NCI-H345 treated with DMSO at 0.1 percent for 48 hours (cell line): ENCODE data around the gene HNF1A.
A peak's percentile ranks its signal among the peaks of the same experiment; 100 is the strongest.
"Not testable (repeated sequence)": the region's sequence is repeated elsewhere in the genome, so short reads cannot be mapped to it uniquely, and the experiment has no call there.

ENCODE experiments used
- DNase-seq: peaks from one replicate; lab custom pipeline; 2025; ENCODE audit not compliant: unreplicated experiment; lab: John Stamatoyannopoulos, UW

HNF1A gene, protein sequence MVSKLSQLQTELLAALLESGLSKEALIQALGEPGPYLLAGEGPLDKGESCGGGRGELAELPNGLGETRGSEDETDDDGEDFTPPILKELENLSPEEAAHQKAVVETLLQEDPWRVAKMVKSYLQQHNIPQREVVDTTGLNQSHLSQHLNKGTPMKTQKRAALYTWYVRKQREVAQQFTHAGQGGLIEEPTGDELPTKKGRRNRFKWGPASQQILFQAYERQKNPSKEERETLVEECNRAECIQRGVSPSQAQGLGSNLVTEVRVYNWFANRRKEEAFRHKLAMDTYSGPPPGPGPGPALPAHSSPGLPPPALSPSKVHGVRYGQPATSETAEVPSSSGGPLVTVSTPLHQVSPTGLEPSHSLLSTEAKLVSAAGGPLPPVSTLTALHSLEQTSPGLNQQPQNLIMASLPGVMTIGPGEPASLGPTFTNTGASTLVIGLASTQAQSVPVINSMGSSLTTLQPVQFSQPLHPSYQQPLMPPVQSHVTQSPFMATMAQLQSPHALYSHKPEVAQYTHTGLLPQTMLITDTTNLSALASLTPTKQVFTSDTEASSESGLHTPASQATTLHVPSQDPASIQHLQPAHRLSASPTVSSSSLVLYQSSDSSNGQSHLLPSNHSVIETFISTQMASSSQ

DNA sequence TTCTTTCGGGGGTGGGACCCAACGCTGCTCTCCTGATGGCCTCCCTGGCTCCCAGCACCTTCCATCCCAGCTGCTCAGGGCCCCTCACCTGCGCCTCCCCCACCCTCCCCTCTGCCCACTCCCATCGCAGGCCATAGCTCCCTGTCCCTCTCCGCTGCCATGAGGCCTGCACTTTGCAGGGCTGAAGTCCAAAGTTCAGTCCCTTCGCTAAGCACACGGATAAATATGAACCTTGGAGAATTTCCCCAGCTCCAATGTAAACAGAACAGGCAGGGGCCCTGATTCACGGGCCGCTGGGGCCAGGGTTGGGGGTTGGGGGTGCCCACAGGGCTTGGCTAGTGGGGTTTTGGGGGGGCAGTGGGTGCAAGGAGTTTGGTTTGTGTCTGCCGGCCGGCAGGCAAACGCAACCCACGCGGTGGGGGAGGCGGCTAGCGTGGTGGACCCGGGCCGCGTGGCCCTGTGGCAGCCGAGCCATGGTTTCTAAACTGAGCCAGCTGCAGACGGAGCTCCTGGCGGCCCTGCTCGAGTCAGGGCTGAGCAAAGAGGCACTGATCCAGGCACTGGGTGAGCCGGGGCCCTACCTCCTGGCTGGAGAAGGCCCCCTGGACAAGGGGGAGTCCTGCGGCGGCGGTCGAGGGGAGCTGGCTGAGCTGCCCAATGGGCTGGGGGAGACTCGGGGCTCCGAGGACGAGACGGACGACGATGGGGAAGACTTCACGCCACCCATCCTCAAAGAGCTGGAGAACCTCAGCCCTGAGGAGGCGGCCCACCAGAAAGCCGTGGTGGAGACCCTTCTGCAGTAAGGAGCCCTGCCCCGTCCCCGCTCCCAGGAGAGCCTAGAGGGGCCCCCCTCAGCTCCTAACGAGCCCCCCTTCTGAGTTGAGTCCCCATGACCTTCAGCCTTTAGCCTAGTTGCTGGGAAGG lies at the start of gene HNF1A:
TSS of gene HNF1A (plus strand) at position 248 of the 924 bp plus-strand sequence. CDS start at position 474, 226 bp downstream.
- no peak for DNase-seq

DNA sequence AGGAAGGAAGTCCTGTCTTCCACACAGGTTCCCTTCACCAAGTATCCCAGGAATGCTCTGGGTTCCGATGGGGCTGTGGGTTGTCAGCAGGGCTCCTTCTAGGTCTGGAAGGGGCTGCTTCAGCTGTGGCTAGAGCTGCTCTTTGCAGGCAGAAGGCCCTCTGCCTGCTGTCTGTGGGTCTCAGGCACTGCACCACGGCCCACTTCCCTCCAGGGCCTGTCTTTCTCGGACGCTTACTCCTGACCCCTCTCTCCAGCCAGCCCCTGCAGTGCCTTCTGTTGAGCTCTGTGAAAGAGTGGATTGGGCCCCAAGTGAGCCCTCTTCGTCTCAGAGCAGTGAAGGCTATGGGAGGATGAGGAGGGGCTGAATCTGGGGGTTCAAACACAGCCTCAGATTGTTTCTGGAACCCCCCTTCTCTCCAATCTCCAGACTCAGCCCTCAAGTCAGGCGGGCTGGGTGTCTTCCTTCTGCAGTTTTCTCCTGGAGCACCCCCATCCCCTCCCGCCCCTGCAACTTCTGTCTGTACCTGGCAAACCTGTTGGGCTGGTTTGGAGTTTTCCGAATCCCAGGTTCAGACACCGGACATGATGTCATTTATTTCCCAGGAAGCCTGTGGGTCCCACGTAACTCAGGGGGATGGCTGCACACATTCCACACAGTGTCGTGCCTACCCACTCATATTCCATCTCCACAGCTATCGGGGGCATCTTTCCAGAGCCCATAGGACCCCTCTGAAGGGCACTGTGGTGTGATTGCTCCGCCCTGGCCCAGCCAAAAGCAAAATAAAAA lies 49.3 kb upstream of the HNF1A start:
- DNase-seq = no peak

DNA sequence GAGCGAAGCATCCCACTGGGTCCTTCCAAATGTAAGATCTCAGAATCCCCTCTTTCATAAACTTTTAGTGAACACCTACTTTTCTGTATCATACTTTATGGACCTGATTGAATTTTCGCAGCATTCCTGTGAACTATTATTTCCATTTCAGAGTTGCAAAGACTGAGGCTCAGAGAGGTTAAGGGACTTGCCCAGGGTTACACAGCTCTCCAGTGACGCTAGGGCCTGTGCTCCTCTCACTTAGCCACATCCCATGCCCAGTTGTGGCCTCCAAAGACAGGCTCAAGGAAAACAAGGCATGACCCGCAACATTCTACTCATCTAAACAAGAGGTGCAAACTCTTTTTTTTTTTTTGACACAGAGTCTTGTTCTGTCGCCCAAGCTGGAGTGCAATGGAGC lies 48.3 kb upstream of the HNF1A start:
- no peak for DNase-seq

DNA sequence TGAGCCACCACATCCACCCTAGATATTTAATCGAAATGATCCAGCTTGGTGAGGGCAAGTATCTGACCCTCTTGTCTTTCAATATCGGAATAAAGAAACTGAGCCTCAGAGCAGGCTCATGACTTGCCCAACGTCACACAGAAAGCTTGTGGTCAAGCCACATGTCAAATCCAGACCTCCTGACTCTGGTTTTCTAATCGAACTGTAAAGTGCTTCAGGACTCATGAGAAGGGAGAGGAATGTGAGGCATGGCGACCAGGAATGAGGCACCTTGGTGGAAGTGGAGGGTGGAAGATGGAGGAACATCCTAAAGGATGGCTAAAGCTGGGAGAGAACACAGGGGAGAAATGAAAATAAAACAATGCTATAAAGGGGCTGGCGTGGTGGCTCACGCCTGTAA lies 46.3 kb upstream of the HNF1A start:
- DNase-seq = no peak

DNA sequence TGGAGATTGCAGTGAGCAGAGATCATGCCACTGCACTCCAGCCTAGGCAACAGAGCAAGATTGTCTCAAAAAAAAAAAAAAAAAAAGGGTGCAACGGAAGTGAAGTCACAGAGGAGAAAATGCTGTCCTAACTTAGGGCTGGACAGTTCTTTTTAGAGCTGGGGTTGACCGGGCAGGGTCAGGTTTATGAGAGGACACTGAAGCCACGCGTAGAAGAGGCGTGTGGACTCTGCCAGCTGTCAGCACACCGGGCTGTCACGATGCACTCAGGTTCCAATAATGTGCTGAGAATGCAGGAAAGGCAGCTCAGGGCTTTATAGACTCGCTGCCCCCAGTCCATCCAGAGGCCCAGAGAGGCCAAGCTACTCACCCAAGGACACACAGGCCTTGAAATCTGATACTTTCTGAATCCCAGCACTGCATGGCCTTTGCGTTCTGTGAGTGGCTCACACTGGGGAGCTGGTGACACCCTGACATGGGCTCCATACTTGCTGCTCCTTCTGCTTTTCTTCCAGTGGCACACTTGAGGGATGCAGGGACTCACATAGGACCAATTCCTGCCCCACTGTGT lies 45.3 kb upstream of the HNF1A start:
- no peak for DNase-seq

DNA sequence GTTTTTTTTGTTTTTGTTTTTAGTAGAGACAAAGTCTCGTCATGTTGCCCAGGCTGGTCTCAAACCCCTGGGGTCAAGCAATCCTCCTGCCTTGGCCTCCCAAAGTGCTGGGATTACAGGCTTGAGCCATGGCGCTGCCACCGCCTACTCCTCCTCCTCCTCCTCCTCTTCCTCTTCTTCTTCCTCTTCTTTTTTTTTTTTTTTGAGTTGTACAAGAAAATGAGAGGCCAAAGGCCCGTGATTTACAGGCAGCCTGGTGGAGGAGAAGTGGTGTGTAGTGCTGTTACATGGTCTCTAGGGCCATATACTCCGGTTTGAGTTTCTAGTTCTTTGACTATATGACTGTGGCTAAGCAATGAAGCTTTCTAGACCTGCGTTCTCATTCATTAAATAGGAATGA lies 44.6 kb upstream of the HNF1A start:
- DNase-seq = no peak

DNA sequence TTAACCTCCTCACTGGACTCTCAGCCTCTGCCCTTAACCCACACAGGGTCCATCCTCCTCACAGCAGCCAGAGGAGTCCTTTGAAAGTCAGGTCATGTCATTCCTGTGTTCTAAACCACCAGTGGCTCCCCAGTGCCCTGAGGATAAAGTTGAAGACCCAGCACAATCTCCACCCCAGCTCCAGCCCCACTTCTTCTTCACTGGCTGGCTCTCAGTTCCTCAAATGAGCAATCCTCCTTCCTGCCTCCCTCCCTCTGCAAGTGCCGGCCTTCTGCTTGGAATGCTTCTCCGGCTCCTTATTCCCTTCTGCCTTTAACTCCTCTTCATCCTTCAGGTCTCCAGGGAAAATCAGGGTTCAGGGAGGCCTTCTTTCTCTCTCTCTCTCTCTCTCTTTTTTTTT lies 42.1 kb upstream of the HNF1A start:
- DNase-seq = no peak

DNA sequence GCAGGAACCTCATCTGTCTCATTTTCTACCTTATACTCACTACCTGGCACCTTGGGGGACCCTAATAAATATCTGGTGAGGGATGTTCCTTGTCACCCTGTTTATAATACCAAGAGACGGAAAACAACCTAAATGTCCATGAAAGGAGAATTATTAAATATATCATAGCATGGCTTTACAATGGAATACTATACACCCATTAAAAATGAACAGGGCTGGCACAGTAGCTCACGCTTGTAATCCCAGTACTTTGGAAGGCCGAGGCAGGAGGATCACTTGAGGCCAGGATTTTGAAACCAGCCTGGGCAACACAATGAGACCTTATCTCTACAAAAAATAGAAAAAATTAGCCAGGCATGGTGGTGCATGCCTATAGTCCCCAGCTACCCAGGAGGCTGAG lies 39.8 kb upstream of the HNF1A start:
- DNase-seq = no peak

DNA sequence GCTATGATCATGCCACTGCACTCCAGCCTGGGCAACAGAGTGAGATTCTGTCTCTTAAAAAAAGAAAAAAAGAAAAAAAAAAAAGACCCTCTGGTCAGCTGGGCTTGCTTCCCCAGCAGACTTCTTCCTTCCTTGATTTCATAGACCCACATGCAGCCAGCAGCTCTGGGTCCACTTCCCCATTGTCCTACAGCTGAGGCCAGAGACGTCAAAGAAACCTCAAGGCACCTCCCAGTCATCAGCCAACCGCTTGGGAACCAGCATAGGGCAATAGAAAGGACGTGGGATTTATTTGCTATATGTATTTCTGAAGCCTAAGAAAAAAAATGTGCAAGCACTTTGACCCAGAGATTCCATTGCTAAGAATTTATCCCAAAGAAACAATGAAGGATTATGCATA lies 38.8 kb upstream of the HNF1A start:
- DNase-seq = no peak

DNA sequence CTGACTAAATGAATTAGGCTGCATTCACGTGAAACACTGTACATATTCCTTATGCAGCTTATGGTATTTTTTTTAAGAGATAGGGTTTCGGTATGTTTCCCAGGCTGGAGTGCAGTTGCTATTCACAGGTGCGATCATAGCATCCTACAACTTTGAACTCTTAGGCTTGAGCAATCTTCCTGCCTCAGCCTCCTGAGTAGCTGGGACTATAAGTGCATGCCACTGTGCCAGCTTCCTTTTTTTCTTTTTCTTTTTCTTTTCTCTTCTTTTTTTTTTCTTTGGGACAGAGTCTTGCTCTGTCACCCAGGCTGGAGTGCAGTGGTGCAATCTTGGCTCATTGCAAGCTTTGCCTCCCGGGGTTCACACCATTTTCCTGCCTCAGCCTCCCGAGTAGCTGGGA lies 38.3 kb upstream of the HNF1A start:
- DNase-seq = no peak

DNA sequence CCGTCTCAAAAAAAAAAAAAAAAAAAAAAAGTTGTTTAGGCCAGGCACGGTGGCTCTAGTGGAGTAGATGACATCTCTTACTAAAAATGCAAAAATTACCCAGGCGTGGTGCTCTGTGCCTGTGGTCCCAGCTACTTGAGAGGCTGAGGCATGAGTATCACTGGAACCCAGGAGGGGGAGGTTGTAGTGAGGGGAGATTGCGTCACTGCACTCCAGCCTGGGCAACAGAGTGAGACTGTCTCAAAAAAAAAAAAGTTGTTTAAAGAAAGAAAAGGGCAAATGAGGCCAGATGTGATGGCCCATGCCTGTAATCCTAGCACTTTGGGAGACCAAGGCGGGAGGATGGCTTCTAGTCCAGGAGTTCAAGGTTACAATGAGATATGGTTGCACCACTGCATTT lies 37.5 kb upstream of the HNF1A start:
- no peak for DNase-seq

DNA sequence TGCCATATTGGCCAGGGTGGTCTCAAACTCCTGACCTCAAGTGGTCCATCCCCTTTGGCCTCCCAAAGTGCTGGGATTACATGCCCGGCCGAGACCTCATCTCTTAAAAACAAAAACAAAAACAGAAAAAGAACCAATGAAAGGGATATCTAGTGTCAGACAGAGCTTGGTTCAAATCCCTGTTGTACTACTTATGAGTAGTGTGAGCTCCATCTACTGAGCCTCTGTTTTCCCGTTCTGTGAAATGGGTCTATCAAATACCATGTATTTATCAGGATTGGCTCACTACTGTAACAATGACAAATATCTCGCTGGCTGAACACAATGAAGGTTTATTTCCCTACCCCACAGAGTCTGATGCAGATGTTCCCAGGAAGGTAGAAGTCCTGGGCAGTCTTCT lies 36.9 kb upstream of the HNF1A start:
- DNase-seq = no peak

DNA sequence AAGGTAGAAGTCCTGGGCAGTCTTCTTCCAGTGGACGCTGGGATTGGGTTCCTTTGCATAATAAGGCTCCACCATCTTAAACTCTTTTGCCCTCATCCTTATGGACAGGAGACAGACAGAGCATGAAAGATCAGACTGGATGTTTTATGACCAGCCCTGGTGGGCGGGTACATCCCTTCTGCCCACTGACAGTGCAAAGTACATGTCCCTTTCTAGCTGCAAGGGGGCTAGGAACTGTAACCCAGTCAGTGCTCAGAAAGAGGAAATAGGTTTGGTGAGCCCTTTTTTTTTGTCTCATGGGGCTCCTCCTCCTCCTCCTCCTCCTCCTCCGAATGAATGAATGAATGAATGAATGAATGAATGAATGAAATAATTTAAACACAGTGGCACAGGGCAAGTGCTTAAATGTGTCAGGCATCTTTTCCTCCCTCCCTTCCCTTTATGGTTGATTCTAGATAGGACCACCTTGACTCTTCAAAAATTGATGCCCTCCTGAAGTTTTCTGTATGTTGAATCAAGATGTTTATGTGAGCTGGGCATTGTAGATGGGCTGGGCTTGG lies 36.4 kb upstream of the HNF1A start:
- no peak for DNase-seq

DNA sequence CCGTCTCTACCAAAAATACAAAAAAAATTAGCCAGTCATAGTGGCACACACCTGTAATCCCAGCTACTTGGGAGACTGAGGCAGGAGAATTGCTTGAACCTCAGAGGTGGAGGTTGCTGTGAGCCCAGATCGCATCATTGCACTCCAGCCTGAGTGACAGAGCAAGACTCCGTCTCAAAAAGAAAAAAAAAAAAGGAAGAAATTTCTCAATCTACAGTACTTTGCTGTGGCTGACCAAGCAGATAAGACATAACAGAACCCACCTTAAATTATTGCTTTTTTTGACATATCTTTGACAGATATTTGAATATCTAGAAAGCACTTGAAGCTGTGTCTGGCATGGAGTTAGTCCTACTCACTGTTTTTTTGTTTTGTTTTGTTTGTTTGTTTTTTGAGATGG lies 34.9 kb upstream of the HNF1A start:
- no peak for DNase-seq

DNA sequence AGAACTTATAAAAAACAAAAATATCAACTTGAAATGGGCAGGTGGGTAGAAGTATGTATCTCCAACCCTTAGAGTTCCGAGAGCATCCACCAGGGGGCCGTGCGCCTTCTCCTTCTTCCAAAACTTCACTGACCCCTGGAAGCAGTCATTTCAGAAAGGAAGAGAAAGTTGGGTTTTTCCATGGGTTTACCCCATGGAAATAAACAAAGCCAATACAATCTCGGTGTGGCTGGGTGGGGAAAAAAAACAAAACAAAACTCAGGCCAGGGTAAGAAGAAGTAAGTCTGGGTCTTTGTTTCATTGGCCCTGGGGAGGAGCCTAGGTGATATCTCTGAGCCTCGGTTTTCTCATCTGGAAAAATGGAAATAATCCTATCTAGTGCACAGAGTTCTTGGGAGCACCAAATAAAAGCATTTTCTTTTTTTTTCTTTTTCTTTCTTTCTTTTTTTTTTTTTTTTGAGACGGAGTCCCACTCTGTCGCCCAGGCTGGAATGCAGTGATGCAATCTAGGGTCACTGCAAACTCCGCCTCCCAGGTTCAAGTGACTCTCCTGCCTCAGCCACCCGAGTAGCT lies 33.6 kb upstream of the HNF1A start:
- peak; percentile 8 for DNase-seq

DNA sequence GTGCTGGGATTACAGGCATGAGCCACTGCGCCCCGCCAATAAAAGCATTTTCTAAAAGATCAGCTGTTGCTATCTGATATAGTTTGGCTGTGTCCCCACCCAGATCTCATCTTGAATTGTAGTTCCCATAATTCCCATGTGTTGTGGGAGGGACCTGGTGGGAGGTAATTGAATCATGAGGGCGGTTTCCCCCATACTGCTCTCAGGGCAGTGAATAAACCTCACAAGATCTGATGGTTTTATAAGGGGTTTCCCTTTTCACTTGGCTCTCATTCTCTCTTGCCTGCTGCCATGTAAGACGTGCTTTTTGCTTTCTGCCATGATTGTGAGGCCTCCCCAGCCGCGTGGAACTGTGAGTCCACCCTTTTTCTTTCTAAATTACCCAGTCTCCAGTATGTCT lies 32.8 kb upstream of the HNF1A start:
- not testable (repeated sequence) for DNase-seq

DNA sequence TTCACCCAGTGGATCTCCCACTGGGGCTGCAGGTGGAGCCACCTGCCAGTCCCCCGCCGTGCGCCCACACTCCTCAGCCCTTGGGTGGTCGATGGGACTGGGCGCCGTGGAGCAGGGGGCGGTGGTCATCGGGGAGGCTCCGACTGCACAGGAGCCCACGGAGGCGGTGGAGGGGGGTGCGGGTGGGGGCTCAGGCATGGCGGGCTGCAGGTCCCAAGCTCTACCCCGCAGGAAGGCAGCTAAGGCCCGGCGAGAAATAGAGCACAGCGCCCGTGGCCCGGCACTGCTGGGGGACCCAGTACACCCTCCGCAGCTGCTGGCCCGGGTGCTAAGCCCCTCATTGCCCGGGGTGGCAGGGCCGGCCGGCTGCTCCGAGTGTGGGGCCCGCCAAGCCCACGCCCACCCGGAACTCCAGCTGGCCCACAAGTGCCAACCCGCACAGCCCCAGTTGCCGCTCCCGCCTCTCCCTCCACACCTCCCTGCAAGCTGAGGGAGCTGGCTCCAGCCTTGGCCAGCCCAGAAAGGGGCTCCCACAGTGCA lies 28.0 kb upstream of the HNF1A start:
- not testable (repeated sequence) for DNase-seq

DNA sequence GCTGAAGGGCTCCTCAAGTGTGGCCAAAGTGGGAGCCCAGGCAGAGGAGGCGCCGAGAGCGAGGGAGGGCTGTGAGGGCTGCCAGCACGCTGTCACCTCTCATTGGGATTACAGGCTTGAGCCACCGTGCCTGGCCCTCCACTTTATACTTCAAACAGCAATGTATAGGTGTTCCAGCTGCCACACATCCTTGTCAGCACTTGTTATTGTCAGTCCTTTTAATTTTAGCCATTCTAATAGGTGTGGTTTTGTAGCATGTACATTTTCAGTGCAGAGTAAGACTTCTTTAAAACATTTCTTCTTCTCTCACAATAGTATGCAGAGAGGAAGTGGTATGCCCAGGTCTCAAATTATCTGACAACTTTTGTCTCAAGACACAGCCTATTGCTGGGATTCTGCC lies 27.5 kb upstream of the HNF1A start:
- DNase-seq = no peak

DNA sequence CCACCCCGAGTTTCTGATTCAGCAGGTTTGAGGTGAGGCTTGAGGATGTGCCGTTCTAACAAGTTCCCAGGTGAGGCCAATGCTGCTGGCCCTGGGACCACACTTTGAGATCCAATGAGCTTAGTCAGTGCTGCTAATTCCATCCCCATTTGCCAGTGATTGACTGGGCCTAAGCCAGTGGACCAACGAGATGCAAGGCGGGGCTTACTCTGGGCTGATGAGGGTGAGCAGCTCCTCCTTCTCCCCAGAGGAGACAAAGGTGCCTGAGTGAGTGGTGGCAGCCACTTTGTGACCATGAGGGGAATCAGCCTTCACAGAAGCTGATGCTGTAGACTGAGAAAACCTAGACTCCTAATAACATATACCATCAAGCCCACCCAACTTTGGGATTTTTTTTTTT lies 23.1 kb upstream of the HNF1A start:
- DNase-seq = no peak
